OCI-LY1 (cell line): ENCODE measurements around the gene LYPLA2.
"Not testable (repeated sequence)": the region's sequence is repeated elsewhere in the genome, so short reads cannot be mapped to it uniquely, and the experiment has no call there.

Experiments
- H2AFZ ChIP-seq: fragments of 200-600 bp; sonication (generic), shearing (Covaris generic); 2 replicates; pipeline ENCODE4 v1.6.0; 2014; ENCODE audit warnings: antibody characterized with exemption, mild to moderate bottlenecking, low read length
- H3F3A ChIP-seq: fragments of 200-600 bp; sonication (generic), shearing (Covaris generic); 2 replicates; pipeline ENCODE4 v1.6.0; 2014; ENCODE audit warnings: mild to moderate bottlenecking, antibody characterized with exemption, low read length, moderate library complexity; ENCODE audit not compliant: insufficient read depth
- H3K27ac ChIP-seq: fragments of 200-600 bp; sonication (generic); 2 replicates; pipeline ENCODE4 v1.5.1; 2014; ENCODE audit warnings: low read length, mixed run types, mild to moderate bottlenecking, low read depth; ENCODE audit not compliant: poor library complexity, severe bottlenecking
- H3K27me3 ChIP-seq: fragments of 200-600 bp; sonication (generic); 2 replicates; pipeline ENCODE4 v1.6.0; 2014; ENCODE audit warnings: antibody characterized with exemption, mild to moderate bottlenecking, low read length, moderate library complexity; ENCODE audit not compliant: insufficient read depth
- H3K36me3 ChIP-seq: fragments of 200-600 bp; sonication (generic); 2 replicates; pipeline ENCODE4 v1.6.1; 2014; ENCODE audit warnings: mild to moderate bottlenecking, antibody characterized with exemption, low read length, moderate library complexity, mixed read lengths; ENCODE audit not compliant: insufficient read depth
- H3K4me1 ChIP-seq: fragments of 200-600 bp; sonication (generic); 2 replicates; pipeline ENCODE4 v1.5.1; 2014; ENCODE audit warnings: mild to moderate bottlenecking, low read length, moderate library complexity; ENCODE audit not compliant: insufficient read depth, severe bottlenecking
- H3K4me2 ChIP-seq: fragments of 200-600 bp; sonication (generic), shearing (Covaris generic); 2 replicates; pipeline ENCODE4 v1.6.1; 2014; ENCODE audit warnings: low read length
- H3K4me3 ChIP-seq: fragments of 200-600 bp; sonication (generic); 2 replicates; pipeline ENCODE4 v1.5.1; 2014; ENCODE audit warnings: low read length, low read depth, mild to moderate bottlenecking, mixed read lengths; ENCODE audit not compliant: poor library complexity, severe bottlenecking
- H3K79me2 ChIP-seq: fragments of 200-600 bp; shearing (Covaris generic); 2 replicates; pipeline ENCODE4 v1.6.1; 2016; ENCODE audit warnings: mixed run types, low read length, mixed read lengths; ENCODE audit not compliant: insufficient read depth
- H3K9ac ChIP-seq: fragments of 200-600 bp; sonication (generic), shearing (Covaris generic); 2 replicates; pipeline ENCODE4 v1.6.1; 2014; ENCODE audit warnings: mild to moderate bottlenecking, low read length, mixed read lengths
- H3K9me2 ChIP-seq: fragments of 200-600 bp; sonication (generic), shearing (Covaris generic); 2 replicates; pipeline ENCODE4 v1.6.1; 2014; ENCODE audit warnings: low read depth, mild to moderate bottlenecking, low read length, mixed read lengths
- H3K9me3 ChIP-seq: fragments of 200-600 bp; shearing (Covaris generic); 2 replicates; pipeline ENCODE4 v1.6.1; 2014; ENCODE audit warnings: low read length, mixed read lengths
- H4K20me1 ChIP-seq: fragments of 200-600 bp; sonication (generic), shearing (Covaris generic); 2 replicates; pipeline ENCODE4 v1.6.0; 2016; ENCODE audit warnings: mild to moderate bottlenecking, low read length; ENCODE audit not compliant: insufficient read depth
- CTCF ChIP-seq: fragments of 200-600 bp; sonication (generic), shearing (Covaris generic); IDR thresholded peaks from 2 replicates; pipeline ENCODE4 v1.5.1; 2017; ENCODE audit warnings: mild to moderate bottlenecking, antibody characterized with exemption, low read length, moderate library complexity, mixed read lengths
- EZH2 ChIP-seq: fragments of 200-600 bp; sonication (generic), shearing (Covaris generic); IDR thresholded peaks from 2 replicates; pipeline ENCODE4 v1.8.0; 2017; ENCODE audit warnings: borderline replicate concordance, mixed run types, mild to moderate bottlenecking, antibody characterized with exemption, low read length, moderate library complexity, mixed read lengths

Gene LYPLA2

GRCh38 chr1:23827717-23828116, 36.8 kb downstream of the LYPLA2 start:
- no peaks in the 10 kb centered on the region for H4K20me1 ChIP-seq
- no peaks in the 10 kb centered on the region for H3K27me3 ChIP-seq
- no peak overlapping the region for H3K4me2 ChIP-seq
- no peaks in the 10 kb centered on the region for H3K9me3 ChIP-seq
- H3K9me2 ChIP-seq, result no peaks in the 10 kb centered on the region
- H3K4me1 ChIP-seq, result peaks cover 18% of the 10 kb centered on the region
- H2AFZ ChIP-seq, result no peak overlapping the region
- TF ChIP-seq CTCF (no peak), EZH2 (no peak)
- no peak overlapping the region for H3K9ac ChIP-seq
- H3F3A ChIP-seq, result peaks cover 7% of the 10 kb centered on the region; the same call in 1 of the 2 replicates
- no peak overlapping the region for H3K27ac ChIP-seq
- H3K79me2 ChIP-seq, result no peaks in the 10 kb centered on the region
- H3K36me3 ChIP-seq, result no peaks in the 10 kb centered on the region
- no peak overlapping the region for H3K4me3 ChIP-seq

GRCh38 chr1:23834156-23834555, 43.2 kb downstream of the LYPLA2 start:
- not testable (repeated sequence) for H3F3A ChIP-seq, H3K4me2 ChIP-seq, H4K20me1 ChIP-seq, H3K27me3 ChIP-seq, H3K9me2 ChIP-seq, H3K4me3 ChIP-seq, H3K9me3 ChIP-seq, H3K27ac ChIP-seq, H3K36me3 ChIP-seq, H3K9ac ChIP-seq, H2AFZ ChIP-seq, H3K79me2 ChIP-seq
- peaks cover 20% of the 10 kb centered on the region for H3K4me1 ChIP-seq

- TF ChIP-seq EZH2 (no peak), CTCF (no peak)
- peaks cover 20% of the 10 kb centered on the region for H3K4me1 ChIP-seq
- H3K4me2 ChIP-seq, result no peak overlapping the region
- H3K9ac ChIP-seq, result no peak overlapping the region
- no peaks in the 10 kb centered on the region for H3K27me3 ChIP-seq
- H3K36me3 ChIP-seq, result no peaks in the 10 kb centered on the region
- no peaks in the 10 kb centered on the region for H3K9me3 ChIP-seq
- H3K27ac ChIP-seq, result no peak overlapping the region
- no peak overlapping the region for H2AFZ ChIP-seq
- no peaks in the 10 kb centered on the region for H3F3A ChIP-seq
- H4K20me1 ChIP-seq, result no peaks in the 10 kb centered on the region
- H3K4me3 ChIP-seq, result no peak overlapping the region
- no peaks in the 10 kb centered on the region for H3K79me2 ChIP-seq
- no peaks in the 10 kb centered on the region for H3K9me2 ChIP-seq
Observed at GRCh38 chr1:23836037-23836436, 45.1 kb downstream of the LYPLA2 start.

GRCh38 chr1:23837908-23838307, 47.0 kb downstream of the LYPLA2 start:
- H3K4me1 ChIP-seq, result peaks cover 20% of the 10 kb centered on the region
- no peaks in the 10 kb centered on the region for H4K20me1 ChIP-seq
- peak overlapping the region; percentile 27 for H3K27ac ChIP-seq
- peak overlapping the region; percentile 57 for H3K4me2 ChIP-seq
- peak overlapping the region; percentile 48 for H3K4me3 ChIP-seq
- no peaks in the 10 kb centered on the region for H3K9me2 ChIP-seq
- H3K27me3 ChIP-seq, result no peaks in the 10 kb centered on the region
- H2AFZ ChIP-seq, result peak overlapping the region; percentile 20; the same call in 1 of the 2 replicates
- no peaks in the 10 kb centered on the region for H3K9me3 ChIP-seq
- TF ChIP-seq CTCF (no peak), EZH2 (no peak)
- no peaks in the 10 kb centered on the region for H3K79me2 ChIP-seq
- no peaks in the 10 kb centered on the region for H3K36me3 ChIP-seq
- peak overlapping the region; percentile 29; the same call in 1 of the 2 replicates for H3K9ac ChIP-seq
- H3F3A ChIP-seq, result no peaks in the 10 kb centered on the region
